Tibial nerve (tissue), 4 donors: ENCODE results near the gene GRIA1.

Experiments
- EP300 ChIP-seq, 2 donors: sonication (generic); formaldehyde crosslinking; IDR thresholded peaks; one replicate each; pipeline ENCODE4 v1.6.1; 2017; ENCODE audit warnings: antibody characterized with exemption in 2 of 2, mild to moderate bottlenecking in 1 of 2
- TF ChIP-seq, protein P1 (sequence below), 5 experiments: fragments of 200-600 bp in 3 of 5; fragments of 450-650 bp in 2 of 5; sonication (generic) in 3 of 5; IDR thresholded peaks; one replicate each; pipeline ENCODE4 v1.5.1; 2016 to 2019; ENCODE audit warnings: antibody characterized with exemption in 5 of 5, mild to moderate bottlenecking in 3 of 5, moderate library complexity in 2 of 5

GRCh38 chr5:153791339-153791738 lies 300.9 kb downstream of the GRIA1 start:
- TF ChIP-seq, protein P1, sequence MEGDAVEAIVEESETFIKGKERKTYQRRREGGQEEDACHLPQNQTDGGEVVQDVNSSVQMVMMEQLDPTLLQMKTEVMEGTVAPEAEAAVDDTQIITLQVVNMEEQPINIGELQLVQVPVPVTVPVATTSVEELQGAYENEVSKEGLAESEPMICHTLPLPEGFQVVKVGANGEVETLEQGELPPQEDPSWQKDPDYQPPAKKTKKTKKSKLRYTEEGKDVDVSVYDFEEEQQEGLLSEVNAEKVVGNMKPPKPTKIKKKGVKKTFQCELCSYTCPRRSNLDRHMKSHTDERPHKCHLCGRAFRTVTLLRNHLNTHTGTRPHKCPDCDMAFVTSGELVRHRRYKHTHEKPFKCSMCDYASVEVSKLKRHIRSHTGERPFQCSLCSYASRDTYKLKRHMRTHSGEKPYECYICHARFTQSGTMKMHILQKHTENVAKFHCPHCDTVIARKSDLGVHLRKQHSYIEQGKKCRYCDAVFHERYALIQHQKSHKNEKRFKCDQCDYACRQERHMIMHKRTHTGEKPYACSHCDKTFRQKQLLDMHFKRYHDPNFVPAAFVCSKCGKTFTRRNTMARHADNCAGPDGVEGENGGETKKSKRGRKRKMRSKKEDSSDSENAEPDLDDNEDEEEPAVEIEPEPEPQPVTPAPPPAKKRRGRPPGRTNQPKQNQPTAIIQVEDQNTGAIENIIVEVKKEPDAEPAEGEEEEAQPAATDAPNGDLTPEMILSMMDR (IDR thresholded peaks at IDR 0.05) = no peak
- no peak for TF ChIP-seq EP300 (IDR thresholded peaks at IDR 0.05)
